Stimulated activated CD8-positive, alpha-beta memory T cell treated with anti-CD3 and anti-CD28 coated beads, Interleukin-7, amount 100 ng/mL, for 24 hours (primary cell): ENCODE measurements around the gene SLC25A12.
"Not testable (repeated sequence)": the region's sequence is repeated elsewhere in the genome, so short reads cannot be mapped to it uniquely, and the experiment has no call there.

Experiments used
- DNase-seq: peaks from one replicate; pipeline ENCODE4 v3.0.0-alpha.2; 2020; ENCODE audit warnings: low read depth

Gene SLC25A12

DNA sequence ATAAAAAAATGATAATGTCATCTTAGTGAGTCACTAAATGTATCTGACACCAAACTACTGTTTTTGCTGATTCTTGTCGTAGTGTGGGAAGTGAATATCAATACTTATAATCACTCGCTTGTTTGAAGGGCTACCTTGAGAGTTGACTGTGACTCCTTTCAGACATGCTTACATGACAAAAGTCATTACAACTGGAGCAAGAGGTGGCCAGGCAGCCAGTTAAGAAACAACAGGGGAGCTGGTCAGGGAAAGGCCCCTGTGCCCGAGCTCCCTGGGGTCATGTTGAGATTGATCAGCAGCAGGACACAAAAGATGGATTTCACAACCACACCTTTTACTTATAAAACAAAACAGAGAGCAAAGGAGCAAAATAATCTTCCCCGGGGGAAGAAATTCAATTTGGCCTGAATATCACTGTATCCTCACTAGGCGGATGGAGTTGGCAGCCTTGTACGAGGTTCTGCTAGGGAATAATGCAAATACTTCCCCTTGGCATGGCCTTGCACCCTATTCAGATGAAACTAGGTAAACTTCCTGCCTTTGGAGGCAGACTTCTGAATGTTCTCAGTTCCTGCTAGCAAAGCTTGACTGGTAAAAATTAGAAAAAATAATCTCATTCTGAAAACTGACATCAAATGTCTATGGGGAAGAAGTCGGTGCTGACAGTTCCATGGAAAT is 105.6 kb downstream of the SLC25A12 start:
- DNase-seq, result no peak

DNA sequence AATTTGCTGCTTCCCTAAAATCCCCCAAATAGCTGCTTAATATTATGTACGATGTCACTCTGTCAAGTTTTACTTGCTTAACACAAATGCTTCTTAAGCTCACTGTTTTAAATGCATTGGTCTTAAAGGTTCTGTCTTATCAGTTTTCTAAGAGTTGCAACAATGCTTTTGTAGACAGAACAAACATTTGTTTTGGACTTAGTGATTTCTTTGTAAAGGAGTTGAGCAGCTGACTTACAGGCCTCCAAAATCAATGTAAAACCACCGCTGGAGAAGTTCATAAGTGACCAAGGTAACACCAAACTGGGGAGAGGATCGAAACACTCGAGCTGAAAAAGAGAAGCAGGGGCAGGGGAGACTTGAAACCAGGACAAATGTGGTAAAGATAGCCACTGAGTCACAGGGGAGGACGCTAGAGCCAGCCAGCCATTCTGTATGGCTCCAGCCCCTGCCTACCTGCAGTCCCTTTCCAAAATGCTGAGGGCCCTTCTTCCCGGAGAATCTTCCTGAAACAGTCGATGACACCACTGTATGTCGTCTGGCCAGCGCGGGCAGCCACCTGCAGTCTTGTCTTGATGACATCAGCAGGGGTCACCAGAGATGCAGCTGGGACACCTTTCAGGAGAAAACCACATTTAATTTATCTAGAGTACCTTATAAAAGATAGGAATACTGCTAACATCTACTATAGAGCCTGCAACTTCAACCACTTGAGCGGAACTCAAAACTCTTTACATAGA is 106.5 kb downstream of the SLC25A12 start:
- no peak for DNase-seq

DNA sequence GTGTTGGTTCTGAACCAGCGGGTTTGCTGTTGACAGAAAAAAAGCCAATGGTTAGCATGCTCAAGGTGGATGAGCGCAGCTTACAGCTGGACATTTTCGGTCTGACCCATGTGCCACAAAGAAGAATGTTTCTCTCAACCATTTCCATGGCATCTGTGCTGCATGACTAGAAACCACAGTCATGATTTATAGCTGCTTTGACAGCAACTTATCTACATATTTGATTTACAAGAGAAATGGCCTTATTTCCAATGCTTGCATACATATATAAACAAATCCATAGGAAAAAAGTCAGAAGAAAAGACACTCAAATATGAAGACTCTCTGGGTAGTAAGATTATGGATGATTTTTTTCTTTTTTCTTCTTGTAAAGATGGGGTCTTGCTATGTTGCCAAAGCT is 108.6 kb downstream of the SLC25A12 start:
- DNase-seq, result no peak

DNA sequence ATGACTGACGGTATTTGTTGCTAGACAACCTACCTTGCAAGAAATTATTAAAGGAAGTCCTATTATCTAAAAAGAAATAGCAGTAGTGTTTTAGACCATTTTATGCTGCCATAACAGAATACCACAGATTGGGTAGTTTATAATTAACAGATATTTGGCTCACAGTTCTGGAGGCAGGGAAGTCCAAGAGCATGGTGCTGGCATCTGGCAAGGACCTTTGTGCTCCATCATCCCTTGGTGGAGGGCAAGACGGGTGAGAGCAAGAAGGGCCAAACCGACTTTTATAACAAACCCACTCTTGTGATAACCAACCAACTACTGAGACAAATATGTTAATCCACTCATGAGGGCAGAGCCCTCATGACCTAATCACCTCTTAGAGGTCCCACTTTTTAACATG is 115.5 kb downstream of the SLC25A12 start:
- DNase-seq, result no peak

DNA sequence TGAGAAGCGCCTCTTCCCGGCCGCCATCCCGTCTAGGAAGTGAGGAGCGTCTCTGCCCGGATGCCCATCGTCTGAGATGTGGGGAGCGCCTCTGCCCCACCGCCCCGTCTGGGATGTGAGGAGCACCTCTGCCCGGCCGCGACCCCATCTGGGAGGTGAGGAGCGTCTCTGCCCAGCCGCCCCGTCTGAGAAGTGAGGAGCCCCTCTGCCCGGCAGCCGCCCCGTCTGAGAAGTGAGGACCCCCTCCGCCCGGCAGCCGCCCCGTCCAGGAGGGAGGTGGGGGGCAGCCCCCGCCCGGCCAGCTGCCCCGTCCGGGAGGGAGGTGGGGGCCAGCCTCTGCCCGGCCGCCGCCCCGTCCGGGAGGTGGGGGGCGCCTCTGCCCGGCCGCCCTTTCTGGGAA is 119.5 kb downstream of the SLC25A12 start:
- DNase-seq, result not testable (repeated sequence)

DNA sequence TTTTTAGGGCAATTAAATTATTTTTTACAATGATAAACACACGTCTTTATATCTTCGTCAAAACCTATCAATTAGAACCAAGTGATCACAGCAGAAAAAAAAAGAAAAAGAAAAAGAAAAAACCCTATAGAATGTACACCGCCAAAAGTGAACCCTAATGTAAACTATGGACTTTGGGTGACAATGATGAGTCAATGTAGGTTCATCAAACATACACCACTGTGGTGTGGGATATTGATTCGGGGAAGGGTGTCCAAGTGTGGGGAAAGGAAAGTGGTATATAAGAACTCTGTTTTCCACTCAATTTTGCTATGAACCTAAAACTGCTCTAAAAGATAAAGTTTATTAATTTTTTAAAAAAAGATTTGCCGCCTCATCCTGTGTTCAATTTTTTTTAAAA is 121.7 kb downstream of the SLC25A12 start:
- no peak for DNase-seq

DNA sequence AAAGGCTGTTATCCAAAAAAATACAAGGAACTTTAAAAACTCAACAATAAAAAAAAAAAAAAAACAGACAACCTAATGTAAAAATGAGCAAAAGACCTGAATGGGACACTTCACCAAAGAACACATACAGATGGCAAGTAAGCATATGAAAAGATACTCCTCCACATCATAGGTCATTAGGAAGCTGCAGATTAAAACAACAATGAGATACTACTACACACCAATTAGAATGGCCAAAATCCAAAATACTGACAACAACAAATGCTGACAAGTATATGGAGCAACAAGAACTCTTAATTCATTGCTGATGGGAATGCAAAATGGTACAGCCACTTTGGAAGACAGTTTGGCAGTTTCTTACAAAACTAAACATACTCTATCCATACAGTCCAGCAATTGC is 122.6 kb downstream of the SLC25A12 start:
- no peak for DNase-seq

DNA sequence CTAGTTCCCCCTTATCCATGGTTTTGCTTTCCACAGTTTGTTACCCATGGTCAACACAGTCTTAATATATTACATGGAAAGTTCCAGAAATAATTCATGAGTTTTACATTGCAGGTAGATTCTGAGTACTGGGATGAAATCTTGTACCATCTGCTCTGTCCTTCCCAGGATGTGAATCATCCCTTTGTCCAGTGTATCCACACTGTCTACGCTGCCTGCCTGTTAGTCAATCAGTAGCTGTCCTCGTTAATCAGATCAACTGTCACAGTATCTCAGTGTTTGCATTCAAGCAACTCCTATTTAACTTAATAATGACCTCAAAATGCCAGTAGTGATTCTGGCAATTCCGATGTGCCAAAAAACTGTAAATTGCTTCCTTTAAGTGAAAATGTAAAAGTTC is 130.4 kb downstream of the SLC25A12 start:
- no peak for DNase-seq

DNA sequence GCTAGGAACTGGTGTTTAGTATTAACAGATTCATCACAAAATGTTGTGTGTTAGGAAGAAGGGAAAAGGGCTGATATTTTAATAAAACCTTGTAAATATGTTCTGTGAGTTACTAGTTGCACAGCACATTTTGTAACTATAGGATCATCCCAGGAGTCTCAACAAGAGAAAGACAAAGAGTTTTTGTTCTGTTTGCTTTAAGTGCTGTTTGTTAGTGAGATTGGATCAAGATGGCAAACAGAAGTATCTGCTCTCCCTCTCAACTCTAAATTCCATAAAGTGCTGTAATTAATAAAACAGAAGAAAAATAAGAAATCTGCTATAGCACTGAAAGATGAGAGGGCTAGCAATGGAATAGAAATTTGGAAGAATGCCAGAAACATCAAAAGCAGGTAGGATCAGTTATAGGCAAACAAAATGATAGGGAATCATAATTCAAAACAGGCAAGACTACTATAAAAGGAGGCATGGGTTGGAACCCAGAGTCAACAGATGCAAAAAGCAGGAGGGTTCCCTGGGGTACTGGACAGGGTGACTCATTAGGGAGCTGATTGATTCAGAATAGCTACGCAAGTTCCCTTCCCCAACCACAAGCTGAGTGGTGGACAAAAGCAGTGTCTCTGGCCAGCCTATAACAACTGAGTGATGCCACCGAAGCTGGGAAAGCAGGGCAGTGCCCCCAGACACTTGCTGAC is 131.0 kb downstream of the SLC25A12 start:
- no peak for DNase-seq

DNA sequence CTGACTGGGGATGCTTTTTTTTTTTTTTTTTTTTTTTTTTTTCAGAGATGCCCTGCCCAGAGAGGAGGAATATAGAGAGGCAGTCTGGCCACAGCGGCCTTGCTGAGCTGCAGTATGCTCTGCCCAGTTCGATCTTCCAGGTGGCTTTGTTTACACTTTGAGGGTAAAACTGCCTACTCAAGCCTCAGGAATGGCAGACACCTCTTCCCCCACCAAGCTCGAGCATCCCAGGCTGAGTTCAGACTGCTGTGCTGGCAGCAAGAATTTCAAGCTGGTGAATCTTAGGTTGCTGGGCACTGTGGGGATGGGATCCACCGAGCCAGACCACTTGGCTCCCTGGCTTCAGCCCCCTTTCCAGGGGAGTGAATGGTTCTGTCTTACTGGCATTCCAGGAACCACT is 132.9 kb downstream of the SLC25A12 start:
- not testable (repeated sequence) for DNase-seq

DNA sequence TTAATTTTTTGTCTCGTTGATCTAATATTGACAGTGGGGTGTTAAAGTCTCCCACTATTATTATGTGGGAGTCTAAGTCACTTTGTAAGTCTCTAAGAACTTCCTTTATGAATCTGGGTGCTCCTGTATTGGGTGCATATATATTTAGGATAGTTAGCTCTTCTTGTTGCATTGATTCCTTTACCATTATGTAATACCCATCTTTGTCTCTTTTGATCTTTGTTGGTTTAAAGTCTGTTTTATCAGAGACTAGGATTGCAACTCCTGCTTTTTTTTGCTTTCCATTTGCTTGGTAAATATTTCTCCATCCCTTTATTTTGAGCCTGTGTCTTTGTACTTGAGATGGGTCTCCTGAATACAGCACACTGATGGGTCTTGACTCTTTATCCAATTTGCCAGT is 135.3 kb downstream of the SLC25A12 start:
- not testable (repeated sequence) for DNase-seq

DNA sequence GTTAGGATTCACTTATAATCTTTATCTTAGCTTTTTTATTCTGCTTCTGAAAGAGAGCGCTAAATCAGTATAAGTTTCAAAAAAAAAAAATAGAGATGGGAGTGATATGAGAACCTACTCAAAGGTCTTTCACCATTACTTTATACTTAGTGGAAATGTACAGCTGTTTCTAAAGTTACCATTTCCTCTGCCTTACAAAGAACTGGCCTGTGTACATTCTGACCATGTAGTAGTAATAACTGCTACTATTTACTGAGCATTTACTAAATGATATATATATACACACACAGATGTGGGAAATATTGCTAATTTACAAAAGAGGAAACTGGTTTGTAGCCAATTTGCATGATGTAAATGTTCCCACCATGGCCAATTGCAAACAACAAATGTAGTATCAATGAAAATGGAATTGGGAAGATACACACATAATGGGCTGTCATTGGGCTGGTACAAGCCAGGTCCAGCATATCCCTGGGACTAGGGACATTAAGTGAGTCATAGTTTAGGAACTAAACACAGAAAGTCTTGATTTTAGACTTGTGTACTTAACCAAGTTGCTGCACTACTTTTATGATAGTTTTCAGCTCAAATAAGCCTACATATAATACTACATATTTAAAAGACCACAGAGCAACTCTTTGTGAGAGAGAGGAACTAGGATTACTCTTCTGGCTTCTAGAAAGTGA is 139.6 kb downstream of the SLC25A12 start:
- DNase-seq, result no peak

DNA sequence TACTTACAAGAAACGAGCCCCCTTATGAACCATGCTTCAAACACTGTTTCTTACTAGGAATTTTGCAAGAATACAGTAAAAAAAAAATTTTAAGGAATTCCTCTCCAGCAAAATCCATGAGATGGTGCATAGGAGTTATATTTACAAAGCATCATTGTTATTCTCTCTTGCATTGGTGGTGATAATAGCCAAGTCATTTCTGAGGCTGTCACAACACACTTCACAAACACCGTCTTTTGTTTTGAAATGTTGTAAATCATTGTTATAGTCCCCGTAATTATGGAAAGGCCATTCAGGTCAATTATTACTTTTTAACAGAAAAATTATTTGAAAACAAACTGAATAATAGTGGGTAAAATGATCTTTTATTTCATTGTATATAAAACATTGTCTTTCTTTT is 146.7 kb downstream of the SLC25A12 start:
- DNase-seq, result no peak

DNA sequence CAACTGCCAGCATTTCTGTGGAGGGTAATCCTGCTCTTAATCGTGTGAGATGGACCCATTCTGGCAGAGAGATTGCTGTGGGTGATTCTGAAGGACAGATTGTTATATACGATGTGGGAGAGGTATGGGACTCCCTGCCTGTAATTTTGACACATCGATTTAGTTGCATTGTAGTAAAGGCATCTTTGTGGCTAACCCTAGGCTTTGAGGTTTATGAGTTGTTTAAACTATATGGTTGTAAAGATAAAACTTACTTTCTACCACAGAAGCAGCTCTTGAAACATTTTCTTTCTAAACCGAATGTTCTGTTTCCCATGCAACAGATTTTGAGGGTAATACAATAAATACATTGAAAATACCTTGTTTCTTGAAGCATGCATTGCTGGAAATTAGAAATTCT is 148.2 kb downstream of the SLC25A12 start:
- no peak for DNase-seq

DNA sequence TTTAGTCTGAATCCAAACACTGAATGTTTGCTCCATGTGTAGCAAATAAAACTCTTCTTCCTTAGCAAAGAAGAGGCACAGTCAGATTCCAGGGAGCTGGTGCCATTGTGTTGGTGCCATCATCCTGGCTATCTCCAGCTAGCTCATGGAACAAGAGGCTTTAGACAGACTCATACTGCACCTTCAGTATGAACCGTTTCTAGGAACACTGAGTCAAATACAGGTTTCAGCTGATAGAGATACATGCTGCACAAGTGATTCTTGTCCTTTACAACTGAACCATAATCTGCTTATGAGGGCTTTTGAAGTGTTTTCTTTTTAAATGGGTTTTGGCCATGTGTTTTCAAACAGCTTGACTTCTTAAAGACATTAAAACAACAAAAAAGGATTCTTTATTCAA is 148.9 kb downstream of the SLC25A12 start:
- DNase-seq, result no peak

DNA sequence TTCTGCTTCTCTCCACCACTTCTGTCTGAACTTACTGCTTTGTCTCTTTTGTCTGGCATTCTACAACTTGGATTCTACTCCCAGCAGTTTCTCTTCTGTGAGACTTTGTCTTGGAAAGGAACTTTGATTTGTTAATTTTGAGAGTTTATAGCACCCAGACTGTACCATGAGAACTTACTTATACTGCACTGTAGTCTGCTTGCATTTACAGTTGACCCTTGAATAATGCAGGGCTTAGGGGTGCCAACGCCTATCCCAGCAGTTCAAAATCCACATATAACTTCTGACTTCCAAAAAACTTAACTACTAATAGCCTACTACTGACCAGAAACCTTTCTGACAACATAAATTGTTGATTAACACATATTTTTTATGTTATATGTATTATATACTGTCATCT is 151.3 kb downstream of the SLC25A12 start:
- DNase-seq, result no peak

DNA sequence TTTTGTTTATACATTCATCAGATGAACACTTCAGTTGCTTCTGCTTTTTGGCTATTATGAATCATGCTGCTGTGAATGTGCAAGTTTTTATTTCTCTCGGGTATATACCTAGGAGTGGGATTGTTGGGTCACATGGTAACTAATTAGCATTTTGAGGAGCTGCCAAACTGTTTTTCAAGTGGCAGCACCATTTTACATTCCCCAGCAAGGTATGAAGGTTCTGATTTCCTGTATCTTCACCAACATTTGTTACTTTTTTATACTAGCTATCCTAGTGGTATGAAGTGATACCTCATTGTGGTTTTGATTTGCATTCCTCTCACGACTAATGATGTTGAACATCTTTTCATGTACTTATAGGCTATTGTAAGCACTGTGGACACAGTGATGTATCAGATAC is 152.9 kb downstream of the SLC25A12 start:
- no peak for DNase-seq

DNA sequence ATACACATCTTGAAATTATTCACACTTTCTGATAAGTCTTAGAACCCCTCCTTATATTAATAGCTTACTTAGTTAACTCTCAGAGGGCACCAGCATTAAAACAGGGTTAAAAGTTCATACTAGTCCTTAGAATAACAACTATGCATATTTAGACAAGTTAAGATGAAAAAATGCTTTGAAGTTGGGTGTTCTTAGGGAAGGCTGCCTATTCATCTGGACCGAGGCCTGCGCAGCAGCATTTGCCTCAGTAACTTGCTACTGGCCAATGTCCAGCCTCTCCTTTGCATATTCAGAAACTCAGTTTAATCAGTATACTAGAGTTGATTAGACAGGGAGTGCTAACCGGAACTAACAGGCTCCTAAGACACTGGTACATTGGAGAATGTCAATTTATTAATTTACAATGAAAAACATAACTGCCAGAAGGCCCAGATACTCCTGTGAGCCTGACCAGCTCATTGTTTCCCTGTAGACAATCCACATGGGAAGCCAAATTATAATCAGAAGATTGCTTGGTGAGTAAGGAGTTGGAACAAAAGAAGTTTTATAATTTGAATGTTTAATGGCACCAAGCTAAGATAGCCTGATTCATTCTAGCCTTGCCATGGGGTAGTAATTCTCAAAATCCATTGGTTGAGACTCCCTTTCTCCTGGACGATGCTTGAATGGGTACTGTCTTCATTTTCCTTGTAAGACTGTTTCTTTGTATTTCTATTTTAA is 157.9 kb downstream of the SLC25A12 start:
- no peak for DNase-seq
